GM18873 (cell line): Measurements from ENCODE around the gene SMAD5.

Experiments
- ATAC-seq: cut with Tn5 transposase; IDR thresholded peaks from one replicate; pipeline ENCODE4 v1.9.1; 2021; ENCODE audit warnings: mild to moderate bottlenecking, moderate library complexity, moderate number of reproducible peaks; ENCODE audit not compliant: unreplicated experiment, low FRiP score

The SMAD5 gene

DNA sequence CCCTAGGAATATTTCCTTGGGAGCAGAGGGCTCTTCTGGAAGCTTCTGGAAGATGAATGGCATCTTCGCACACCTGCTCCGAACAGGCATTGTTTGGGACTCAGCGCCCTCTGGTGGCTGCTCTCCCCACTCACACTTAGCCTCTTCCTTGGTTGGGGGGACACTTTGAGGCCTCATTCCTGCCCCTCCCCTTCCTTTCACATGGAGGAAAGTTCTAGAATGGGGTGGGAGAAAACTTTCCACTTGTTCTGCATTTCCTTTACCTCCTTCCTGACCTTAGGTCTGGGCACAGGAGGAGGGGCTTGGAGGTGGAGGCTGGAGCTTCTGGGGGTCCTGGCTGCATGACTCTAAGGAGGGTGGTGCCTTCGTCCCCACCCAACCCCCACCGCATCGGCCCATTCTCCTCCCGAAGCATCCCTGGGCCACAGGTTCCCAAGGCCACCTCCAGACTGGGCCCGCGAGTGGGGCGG lies 79.6 kb downstream of the SMAD5 start:
- no peak for ATAC-seq

DNA sequence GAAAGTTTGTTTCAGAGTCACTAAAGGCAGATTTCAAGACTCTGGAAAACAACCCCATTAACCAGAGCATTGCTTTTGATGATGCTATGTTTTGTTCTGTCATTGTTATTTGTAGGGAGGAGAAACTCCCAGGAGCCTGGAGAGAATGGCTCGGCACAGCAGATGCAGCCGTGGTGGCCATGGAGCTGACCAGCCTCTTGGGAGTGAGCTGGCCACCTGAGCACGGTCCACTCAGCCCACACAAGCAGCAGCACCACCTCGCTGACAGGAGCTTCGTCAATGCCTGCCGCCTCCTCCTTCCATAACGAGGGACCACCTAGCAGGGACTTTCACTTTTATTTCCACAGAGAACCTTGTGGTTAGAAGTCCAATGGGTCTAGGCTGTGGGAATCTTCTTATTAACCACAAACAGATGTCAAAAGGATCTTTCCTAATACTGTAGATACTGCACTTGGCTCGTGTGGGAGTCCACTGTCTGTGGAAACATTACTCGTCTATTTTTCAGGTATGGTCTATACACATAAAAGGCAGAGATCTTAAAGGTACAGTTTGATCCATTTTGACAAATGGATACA lies 81.4 kb downstream of the SMAD5 start:
- no peak for ATAC-seq

DNA sequence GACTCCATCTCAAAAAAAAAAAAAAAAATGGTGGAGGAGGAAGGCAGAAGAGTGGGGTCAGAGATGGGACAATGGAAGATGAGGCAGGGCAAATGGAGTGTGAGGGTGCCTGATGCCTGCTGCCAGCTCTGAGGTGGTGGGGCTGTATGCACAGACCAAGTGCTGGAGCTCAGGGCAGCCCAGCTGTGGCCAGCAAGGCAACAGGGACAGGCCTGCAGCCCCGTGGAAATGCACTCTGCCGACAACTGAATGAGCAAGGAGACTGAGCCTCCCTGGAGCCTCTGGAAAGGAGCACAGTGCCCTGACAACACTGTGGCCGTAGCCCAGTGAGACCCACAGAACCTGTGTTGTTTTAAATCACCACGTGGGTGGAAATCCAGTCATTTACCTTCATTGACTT lies 83.2 kb downstream of the SMAD5 start:
- ATAC-seq = no peak

DNA sequence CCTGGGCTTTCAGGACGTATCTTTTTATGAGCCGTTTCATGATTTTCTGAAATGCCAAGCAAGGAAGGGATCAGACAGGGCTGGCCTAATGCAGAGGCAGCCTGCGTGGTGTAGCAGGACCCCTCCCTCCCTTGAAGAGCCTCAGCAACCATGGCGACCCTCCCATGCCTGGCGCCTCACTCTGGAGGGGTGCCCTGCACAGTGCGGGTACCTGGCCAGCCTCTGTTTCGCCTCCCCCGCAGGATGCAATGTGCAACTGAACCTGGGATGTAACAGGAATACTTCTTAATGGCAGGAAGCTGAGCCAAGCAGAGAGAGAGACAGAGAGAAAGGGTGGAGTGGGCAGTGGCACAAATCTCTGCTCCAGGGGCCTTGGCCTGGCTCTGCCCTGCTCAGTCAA lies 83.6 kb downstream of the SMAD5 start:
- ATAC-seq = no peak

DNA sequence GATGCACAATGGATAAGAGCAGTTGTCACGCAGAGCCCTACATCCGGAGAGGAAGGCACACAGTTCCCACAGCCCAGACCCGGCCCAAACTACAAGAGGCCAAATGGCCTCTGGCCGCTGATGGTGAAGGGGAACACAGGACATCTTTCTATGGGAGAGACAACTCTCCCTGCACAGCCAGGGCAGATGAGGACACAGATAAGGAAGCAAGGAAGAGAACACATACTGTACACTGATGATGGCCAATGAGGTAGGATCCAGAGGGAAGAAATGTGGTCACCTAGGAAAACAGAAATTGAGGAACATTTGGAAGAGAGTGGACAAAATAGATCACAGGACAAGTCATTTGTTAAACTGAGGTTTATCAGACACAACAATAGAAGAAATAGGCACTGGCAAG lies 88.7 kb downstream of the SMAD5 start:
- no peak for ATAC-seq

DNA sequence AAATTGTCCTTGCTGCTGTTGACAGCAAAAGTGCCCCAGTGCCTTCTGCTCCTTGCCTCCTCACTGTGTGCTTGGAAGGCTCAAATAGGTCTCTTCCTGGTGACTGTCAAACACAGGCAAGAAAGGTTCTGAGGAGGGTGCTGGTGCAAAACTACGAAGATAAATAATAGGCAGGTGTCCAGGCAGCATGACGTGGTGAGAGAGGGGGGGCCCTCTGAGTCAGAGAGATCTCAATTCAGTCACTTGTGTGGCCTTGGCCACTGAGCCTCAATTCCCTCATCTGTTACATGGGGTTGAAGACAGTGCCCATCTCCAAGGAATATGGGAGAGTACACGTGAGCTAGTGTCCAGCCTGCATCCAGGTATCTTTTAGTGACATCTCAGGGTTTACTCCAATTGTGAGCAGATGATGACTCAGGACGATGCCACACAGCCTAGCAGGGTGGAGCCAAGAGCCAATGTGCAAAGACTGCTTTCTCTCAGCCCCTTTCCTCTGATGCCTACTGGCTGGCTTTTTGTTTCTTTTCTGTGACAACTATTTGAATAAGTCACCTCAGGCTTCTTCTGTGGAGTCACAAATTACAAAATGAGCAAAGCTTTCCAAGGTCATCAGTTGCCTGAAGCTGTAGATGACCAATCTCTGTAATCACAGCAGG lies 90.1 kb downstream of the SMAD5 start:
- no peak for ATAC-seq

DNA sequence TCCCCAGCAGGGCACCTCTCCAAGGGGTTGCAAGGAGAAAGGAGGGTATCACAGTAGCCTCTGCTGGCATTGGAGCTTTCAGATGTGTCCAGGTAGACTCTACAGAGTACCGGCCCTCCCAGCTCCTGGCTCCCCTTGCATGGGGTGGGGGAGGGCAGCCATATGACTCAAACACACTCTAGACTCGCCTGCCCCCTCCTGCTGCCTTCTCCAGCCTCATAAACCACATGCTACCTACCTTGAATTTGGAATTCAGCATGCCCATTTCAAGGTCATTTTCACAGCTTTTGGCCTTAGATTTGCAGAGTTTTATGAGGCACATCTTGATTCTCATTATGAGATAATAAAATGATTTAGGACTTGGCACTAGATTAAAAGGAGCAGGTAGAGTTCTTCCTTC lies 93.2 kb downstream of the SMAD5 start:
- ATAC-seq = no peak

DNA sequence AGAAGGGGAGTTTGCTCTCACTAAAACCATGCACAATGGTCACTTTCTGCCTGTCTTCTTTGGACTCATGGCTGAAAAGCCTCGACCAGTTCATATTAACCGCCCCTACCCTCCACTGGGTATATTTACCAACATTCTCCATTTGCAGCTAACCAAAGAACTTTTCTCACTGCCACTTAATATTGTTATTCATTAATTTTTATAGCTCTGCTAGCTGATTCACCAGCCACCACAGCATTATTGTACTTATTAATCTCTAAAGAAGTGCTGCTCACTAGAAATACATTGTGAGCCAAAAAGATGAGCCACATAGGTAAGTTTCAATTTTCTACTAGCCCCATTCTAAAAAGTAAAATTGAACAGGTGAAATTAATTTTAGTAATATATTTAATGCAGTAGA lies 93.8 kb downstream of the SMAD5 start:
- ATAC-seq = no peak

DNA sequence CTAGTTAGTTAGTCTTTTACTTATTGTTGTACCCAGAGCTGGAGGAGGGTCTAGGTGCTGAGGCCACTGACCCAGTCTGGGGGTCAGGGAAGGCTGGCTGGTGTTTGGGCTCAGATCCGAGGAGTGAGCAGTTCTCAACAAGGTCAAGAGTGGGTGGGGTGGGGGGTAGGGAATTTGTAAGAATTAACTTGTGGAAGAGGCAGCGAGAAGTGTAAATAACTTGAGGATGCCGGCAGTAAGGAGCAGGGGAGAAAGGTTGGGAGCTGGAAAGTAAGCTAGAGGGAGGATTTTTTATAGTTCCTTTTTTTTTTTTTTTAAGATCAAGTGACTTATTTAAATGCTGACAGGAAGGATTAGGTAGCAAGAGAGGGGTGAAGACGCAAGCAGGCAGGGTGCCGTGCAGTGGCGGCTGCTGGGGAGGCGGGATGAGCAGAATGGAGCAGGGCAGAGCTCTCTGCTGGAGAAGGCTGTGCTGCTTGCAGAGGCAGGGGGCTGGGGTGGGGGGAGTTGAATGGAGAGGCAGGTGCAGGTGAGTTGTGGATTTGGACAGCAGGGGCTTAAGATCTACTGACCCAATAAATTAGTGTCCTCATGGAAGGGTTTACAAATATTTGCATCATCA lies 95.6 kb downstream of the SMAD5 start:
- no peak for ATAC-seq

DNA sequence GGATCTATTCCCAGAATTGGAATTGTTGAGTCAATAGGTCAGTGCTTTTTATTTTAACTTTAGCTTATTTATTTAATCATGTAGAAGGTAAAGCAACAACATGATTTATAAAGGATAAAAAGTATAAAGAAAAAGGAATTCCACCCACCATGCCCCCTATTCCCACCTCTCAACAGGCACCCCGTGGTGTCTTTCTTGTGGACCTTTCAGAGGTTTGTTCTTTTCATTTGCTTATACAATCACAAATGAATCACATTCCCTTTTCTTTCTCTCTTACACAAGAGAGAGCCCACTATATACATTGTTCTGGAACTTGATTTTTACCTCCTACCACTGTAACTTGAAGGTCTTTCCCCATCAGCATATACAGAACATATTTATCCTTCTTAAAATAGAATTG lies 97.5 kb downstream of the SMAD5 start:
- no peak for ATAC-seq

DNA sequence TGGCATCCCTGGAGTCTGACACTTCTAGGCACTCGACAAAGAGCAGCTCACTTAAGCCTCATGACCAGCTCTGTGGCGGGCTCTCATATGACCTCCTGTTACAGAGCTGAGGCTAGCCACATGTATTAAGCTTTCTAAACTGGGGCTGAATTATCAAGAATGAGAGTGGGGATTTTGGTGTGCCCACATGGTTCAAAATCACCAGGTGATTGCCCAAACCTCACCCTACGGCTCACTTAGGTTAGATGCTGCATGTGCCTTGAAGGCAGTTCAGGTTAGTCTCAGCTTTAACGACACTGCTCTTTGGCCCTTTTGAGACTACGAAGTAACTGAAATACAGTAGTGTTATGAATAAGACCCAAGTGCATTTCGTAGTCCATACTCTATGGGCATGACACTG lies 99.7 kb downstream of the SMAD5 start:
- ATAC-seq = peak; percentile 56
